Activated naive CD8-positive, alpha-beta T cell treated with anti-CD3 and anti-CD28 coated beads, Interleukin-2, amount 50 U/mL, for 16 hours (primary cell): Measurements from ENCODE around the gene OCSTAMP.

Source experiments
- DNase-seq: peaks from one replicate; pipeline ENCODE4 v3.0.0-alpha.2; 2020; ENCODE audit warnings: low read depth, low spot score

Gene OCSTAMP

DNA sequence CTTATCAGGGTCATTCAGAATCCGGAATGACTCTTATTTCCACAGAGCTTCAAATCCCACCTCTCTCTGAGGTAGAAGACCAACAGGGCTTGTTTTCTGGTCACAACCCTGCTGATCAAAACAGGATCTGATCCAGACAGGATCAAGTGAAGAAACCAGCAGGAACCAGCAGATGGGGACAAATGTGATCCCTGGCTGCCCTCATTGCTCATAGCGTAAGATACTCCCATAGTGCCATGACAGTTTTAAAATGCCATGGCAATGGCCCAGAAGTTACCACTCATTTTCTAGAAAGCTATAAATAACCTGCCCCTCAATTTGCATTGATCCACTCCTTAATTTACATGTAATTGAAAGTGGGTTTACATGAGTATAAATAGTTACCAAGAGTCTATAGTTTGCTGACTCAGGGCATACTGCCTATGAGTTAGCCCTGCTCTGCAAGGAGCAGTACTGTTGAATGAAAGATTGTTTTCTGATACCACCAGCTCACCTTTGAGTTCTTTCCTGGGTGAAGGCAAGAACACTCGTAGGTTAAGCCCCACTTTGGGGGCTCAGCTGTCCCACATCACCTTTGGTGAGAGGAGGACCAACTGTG lies 30.9 kb downstream of the OCSTAMP start:
- no peak for DNase-seq

DNA sequence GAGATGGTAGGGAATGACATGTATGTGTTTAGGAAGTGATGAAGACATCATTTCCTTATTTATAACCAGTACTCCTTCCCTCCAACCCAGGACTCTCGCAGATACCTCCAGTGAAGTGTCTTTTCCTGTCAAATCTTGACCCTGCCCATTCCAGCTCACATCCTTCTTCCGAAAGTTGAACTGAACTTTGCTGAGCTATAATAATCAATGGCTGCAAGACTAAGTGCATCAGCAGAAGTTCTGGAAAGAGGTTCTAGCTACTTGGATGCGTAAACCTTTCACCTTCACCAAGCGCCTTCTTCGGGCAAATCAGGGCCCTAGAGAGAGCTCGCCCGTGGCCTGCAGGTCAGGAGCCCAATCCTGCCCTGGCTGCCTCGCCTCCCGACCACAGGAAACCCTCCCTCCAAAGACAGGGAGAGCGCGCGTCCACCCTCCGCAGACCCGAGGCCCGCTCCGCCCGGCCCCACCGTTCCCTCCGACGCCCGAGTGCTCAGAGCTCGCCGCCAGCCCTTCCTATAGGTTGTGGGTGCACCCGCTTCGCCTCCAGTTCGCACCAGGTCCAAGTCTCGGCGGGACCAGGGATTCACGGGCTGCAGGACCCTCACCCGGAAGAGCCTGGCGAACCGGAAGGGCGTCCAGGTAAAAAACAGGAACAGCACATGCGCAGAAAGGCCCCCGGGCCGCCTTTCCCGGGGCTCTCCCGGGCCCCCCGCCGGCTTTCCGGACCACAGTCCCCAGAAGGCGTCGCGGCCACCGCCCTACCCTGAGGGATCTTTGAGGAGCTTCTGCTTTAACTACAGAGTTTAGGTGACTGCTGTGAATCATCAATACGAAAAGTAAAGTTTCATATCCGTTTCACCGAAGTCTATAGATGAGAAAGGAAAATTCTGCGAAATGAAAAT lies 37.3 kb downstream of the OCSTAMP start, which contains the start of gene ZNF334:
Gene ZNF334, minus strand, starts transcription at position 617 of the 902 bp plus-strand sequence. CDS start 1,457 bp downstream, outside the sequence.
- DNase-seq: peak; percentile 17

DNA sequence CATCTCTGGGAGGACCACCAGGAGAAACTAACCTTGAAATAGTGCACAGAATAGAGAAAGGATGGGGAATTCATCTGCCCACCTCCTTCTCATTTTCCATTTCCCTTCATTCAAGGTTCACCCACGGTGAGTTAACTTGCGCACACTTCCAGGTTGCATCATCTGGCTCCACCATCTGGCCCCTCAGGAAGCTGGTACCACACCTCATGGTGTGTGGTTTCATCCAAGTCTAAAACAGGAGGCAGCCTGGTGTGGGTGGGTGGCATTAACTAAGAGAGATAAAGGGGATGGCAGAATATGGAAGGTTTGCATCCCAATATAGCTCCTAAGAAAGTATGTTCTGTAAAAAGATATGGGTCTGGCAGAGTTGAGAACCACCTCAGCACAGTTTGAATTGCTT lies 40.9 kb downstream of the OCSTAMP start:
- no peak for DNase-seq

DNA sequence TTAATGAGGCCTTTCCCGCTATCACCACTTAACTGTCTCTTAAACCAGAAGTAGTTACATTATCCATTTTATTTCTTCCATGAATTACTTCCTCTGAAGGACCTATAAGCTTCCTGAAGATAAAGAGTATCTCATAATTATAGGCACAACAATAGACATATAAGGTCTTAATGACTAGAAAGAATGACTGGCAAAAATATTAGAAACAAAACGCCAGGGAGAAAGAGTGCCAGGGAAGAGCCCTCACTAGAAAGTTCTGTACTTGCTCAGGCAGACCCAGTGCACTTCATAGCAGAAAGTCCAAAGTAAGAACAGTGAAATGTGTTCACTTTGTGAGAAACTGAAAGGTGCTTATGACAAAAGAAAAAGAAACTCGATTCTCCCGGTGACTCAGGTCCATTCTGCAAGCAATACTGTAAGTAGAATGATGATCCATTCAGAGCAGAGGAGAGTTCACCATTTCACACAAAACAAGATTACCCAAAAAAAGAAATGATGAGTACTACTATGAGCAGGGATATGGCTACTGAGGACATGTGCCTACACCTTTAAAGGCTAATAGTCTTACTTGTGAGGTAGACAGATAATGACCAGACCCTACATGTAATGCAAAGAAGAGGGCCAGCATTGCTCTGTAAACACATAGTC lies 42.6 kb downstream of the OCSTAMP start:
- no peak for DNase-seq

DNA sequence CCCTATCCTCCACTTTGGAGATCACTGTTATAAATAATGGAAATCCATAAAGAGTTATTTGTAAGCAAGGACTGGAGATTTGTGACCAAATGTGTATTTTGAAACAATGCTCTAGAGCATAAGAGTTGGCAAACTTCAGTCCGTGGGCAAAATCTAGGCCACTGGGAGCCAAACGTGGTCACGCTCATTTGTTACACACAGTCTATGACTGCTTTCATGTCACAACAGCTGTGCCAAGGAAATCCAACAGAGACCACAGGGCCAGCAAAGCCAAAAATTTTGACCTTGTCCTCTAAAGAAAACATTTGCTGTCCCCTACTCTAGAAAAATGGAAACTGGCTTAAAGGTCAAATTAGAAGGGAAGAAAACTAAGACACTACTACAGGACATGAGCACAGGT lies 44.9 kb downstream of the OCSTAMP start:
- no peak for DNase-seq

DNA sequence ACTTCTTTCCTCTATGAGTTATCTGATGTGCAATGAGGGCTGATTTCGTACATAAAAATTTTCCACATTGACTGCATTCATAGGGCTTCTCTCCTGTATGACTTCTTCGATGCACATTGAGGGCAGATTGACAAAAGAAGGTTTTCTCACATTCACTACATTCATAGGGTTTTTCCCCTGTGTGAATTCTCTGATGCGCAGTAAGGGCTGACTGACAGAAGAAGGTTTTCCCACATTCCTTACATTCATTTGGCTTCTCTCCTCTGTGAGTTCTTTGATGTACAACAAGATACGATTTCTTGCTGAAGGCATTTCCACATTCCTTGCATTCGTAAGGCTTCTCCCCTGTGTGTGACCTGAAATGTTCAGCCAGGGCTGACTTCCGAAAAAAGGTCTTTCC lies 48.5 kb downstream of the OCSTAMP start:
- DNase-seq: no peak

DNA sequence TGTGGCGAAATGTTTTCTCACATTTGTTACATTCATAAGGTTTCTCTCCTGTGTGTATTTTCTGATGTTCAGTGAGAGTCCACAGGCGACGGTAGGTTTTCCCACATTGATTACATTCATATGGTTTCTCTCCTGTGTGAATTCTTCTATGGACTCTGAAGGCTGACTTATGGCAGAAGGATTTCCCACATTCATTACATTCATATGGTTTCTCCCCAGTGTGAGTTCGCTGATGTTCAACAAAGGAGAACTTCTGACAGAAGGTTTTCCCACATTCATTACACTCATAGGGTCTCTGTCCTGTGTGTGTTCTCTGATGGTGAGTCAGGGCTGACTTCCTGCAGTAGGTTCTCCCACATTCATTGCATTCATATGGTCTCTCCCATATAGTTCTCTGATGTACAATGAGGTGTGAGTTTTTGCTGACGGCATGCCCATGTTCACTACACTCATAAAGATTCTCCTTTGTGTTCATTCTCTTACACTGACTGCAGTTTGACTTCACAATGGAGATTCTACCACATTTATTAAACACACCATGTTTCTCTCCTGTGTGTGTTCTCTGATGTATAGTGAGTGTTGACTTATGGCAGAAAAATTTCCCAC lies 49.0 kb downstream of the OCSTAMP start:
- no peak for DNase-seq

DNA sequence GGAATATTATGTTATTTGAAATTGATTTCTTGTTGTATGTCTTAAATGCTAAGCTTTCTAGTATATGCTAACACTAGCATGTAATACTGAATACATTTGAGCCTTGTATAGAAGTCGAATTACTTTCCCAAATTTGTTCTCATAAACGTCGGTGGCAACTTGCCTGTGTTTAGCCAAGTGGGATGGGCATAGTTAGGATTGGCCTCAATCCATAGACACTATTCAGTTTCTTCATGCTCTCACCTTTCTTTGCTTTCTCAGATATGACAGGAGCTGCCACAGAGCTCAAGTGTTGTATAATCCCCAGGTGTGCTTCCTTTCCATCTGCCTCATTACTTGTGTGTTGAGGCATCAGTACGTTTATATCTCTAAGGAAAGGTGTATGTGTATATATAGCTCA lies 56.4 kb downstream of the OCSTAMP start:
- no peak for DNase-seq

DNA sequence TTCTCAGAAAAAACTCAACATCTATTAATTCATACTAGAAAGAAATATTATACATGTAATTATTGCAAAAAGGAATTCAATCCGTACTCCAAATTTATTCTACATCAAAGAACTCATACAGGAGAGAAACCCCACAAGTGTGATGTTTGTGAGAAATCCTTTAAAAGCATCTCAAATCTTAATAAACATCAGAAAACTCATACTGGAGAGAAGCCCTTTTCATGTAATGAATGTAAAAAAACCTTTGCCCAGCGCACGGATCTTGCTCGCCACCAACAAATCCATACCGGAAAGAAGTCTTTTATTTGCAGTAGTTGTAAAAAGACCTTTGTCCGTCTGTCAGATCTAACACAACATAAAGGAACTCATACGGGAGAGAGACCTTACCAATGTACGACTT lies 59.1 kb downstream of the OCSTAMP start:
- DNase-seq: no peak
